Keratinocyte (primary cell): Measurements from ENCODE around the gene NGRN.

ENCODE experiments used
- EZH2 ChIP-seq: IDR thresholded peaks from one replicate; pipeline ENCODE4 v1.6.1; 2012; ENCODE audit warnings: inconsistent platforms, mild to moderate bottlenecking, low read length, moderate library complexity
- TF ChIP-seq, protein P1 (sequence below), 3 experiments: IDR thresholded peaks in 1 of 3; conservative IDR thresholded peaks in 1 of 3; optimal IDR thresholded peaks in 1 of 3; 2 replicates in 2 of 3; 3 replicates in 1 of 3; pipeline versions ENCODE3 to v1.5.1; 2011; ENCODE audit warnings: low read length in 3 of 3, mild to moderate bottlenecking in 3 of 3, moderate library complexity in 2 of 3, control low read depth in 1 of 3, inconsistent platforms in 1 of 3; ENCODE audit not compliant: insufficient read depth in 2 of 3; ENCODE audit errors: extremely low read depth in 1 of 3

DNA sequence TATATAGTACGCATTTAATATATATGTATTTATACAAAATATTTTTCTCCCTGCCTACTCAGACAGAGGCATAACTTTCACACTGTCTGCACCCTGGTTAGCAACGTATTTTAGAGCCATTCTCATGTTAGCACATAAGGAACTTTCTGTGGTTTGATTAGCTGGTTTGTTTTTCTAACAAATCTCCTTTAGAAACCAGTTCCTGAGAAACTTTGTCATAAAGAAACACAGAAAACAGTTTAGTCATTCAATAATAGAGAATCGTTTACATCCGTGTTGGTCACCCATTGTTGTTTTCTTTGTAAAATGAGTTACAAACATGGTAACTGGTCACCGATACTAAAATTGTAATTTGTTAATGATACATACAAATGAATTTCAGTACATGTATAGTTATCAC lies 5.9 kb upstream of the NGRN start:
- TF ChIP-seq, protein P1, sequence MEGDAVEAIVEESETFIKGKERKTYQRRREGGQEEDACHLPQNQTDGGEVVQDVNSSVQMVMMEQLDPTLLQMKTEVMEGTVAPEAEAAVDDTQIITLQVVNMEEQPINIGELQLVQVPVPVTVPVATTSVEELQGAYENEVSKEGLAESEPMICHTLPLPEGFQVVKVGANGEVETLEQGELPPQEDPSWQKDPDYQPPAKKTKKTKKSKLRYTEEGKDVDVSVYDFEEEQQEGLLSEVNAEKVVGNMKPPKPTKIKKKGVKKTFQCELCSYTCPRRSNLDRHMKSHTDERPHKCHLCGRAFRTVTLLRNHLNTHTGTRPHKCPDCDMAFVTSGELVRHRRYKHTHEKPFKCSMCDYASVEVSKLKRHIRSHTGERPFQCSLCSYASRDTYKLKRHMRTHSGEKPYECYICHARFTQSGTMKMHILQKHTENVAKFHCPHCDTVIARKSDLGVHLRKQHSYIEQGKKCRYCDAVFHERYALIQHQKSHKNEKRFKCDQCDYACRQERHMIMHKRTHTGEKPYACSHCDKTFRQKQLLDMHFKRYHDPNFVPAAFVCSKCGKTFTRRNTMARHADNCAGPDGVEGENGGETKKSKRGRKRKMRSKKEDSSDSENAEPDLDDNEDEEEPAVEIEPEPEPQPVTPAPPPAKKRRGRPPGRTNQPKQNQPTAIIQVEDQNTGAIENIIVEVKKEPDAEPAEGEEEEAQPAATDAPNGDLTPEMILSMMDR (optimal IDR thresholded peaks at IDR 0.05 in 1 of 3, IDR thresholded peaks at IDR 0.05 in 1 of 3, conservative IDR thresholded peaks at IDR 0.05 in 1 of 3; ENCODE audit: extremely low read depth in 1 of 3, insufficient read depth in 2 of 3, low read length in 3 of 3), result no peak
- TF ChIP-seq EZH2, result no peak
